T-cell (primary cell): Measurements from ENCODE around the gene ACP4. TPM values are rescaled to one million over a fixed set of nuclear protein-coding genes. Genes with fewer than 3 reads are reported as not detected.

ENCODE experiments used
- ATAC-seq, 4 experiments: fragments of 200-7000 bp in 3 of 4; fragments of 150-1000 bp in 1 of 4; cut with Tn5 transposase; replicated peaks in 1 of 4; 1 replicate in 3 of 4; 2 replicates in 1 of 4; pipeline ENCODE4 v1.10.0; 2021; ENCODE audit warnings: moderate library complexity in 3 of 4, mild to moderate bottlenecking in 2 of 4, moderate number of reproducible peaks in 1 of 4
- CTCF ChIA-PET, 2 donors: fragments of 300-600 bp; sonication (Branson Sonifier 250); formaldehyde crosslinking; loops; one replicate each; lab custom pipeline; 2022; ENCODE audit warnings: antibody characterized with exemption in 2 of 2; lab: Charles Lee
- POLR2A ChIA-PET, 2 donors: fragments of 300-600 bp; sonication (Branson Sonifier 250); formaldehyde crosslinking; loops; one replicate each; lab custom pipeline; 2022; ENCODE audit warnings: antibody characterized with exemption in 2 of 2; lab: Charles Lee
- DNase-seq, 35 experiments: peaks; one replicate each; pipeline versions ENCODE4 v3.0.0 to v3.0.0-alpha.2; 2013 to 2023
- H3K27ac ChIP-seq: one replicate; pipeline ENCODE4 v1.5.1; 2013; ENCODE audit warnings: low read length
- H3K27me3 ChIP-seq, 2 experiments: replicated peaks in 1 of 2; 1 replicate in 1 of 2; 2 replicates in 1 of 2; pipeline versions ENCODE4 v1.6.1 to v1.7.0; 2013; ENCODE audit warnings: low read length in 1 of 2, mixed read lengths in 1 of 2; ENCODE audit not compliant: control insufficient read depth in 2 of 2, insufficient read depth in 2 of 2; ENCODE audit errors: extremely low read depth in 1 of 2
- H3K36me3 ChIP-seq, 2 donors: 1 replicate in 1 of 2; 2 replicates in 1 of 2; pipeline versions ENCODE4 v1.6.1 to v1.7.0; 2013; ENCODE audit warnings: low read length in 1 of 2; ENCODE audit not compliant: control insufficient read depth in 2 of 2, insufficient read depth in 1 of 2; ENCODE audit errors: extremely low read depth in 1 of 2
- H3K4me1 ChIP-seq, 2 experiments: 1 replicate in 1 of 2; 2 replicates in 1 of 2; pipeline versions ENCODE4 v1.6.1 to v1.7.0; 2013; ENCODE audit warnings: low read length in 2 of 2, mixed read lengths in 1 of 2; ENCODE audit not compliant: insufficient read depth in 2 of 2, control insufficient read depth in 1 of 2; ENCODE audit errors: extremely low read depth in 1 of 2
- H3K4me3 ChIP-seq, 2 donors: 1 replicate in 1 of 2; 2 replicates in 1 of 2; pipeline versions ENCODE4 v1.5.1 to v1.7.0; 2013; ENCODE audit warnings: mild to moderate bottlenecking in 2 of 2, low read length in 1 of 2, moderate library complexity in 1 of 2; ENCODE audit not compliant: control insufficient read depth in 1 of 2; ENCODE audit errors: extremely low read depth in 1 of 2
- H3K9me3 ChIP-seq: 2 replicates; pipeline ENCODE4 v1.7.0; 2013
- H3K27ac Mint-ChIP-seq, 2 donors: one replicate each; pipeline ENCODE4 v1.8.0; 2020 to 2021; ENCODE audit warnings: mild to moderate bottlenecking in 2 of 2, mixed read lengths in 2 of 2
- H3K27me3 Mint-ChIP-seq, 2 donors: one replicate each; pipeline ENCODE4 v1.8.0; 2021 to 2022; ENCODE audit warnings: mixed read lengths in 2 of 2
- H3K36me3 Mint-ChIP-seq: one replicate; pipeline ENCODE4 v1.8.0; 2021; ENCODE audit warnings: mixed read lengths
- H3K4me1 Mint-ChIP-seq, 3 donors: one replicate each; pipeline ENCODE4 v1.8.0; 2020 to 2022; ENCODE audit warnings: mixed read lengths in 3 of 3, mild to moderate bottlenecking in 1 of 3
- H3K4me3 Mint-ChIP-seq, 3 donors: one replicate each; pipeline ENCODE4 v1.8.0; 2020 to 2022; ENCODE audit warnings: mild to moderate bottlenecking in 3 of 3, mixed read lengths in 3 of 3, moderate library complexity in 3 of 3
- H3K9me3 Mint-ChIP-seq, 3 donors: one replicate each; pipeline ENCODE4 v1.8.0; 2020 to 2022; ENCODE audit warnings: mixed read lengths in 3 of 3
- WGBS: methylation state at CpG from one replicate; pipeline ENCODE4 v1.1.5; 2013; ENCODE audit warnings: missing lambda C conversion rate; ENCODE audit not compliant: insufficient coverage; 5-methylcytosine and 5-hydroxymethylcytosine counted together
- total RNA-seq, 35 experiments: library from RNA in 6 of 35; stranded (reverse) in 6 of 35; fragments of 120-200 nt in 1 of 35; gene quantifications; one replicate each; pipeline versions ENCODE4 v1.2.1 to v1.2.4 and lab custom pipeline; 2013 to 2026

The ACP4 gene
- total RNA-seq, 5 donors from 2014 or later (not counting 1 experiment from before 2014, with no cell fraction given) = not detected

DNA sequence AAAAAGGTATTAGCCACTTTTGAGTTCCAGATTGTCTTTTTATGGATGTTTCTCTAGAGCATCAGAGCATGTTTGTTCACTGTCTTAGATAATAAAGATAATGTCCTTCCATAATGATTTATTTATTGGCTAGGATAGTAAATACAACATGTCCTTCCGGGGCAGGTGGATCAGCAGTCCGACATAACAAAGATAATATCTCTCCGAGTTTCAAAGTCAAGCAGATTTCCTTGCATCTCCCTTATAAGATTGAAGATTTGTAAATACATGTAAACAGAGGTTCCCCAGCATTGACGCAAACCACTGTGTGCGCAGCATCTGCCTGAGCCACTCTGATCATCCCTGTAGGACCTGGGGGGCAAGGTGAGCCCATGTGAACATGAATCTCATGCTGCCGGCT lies 51.9 kb downstream of the ACP4 start:
- Histone ChIP-seq H3K4me3 (no peak overlapping the region), H3K4me1 (no peaks in the 10 kb centered on the region), H3K9me3 (no peaks in the 10 kb centered on the region), H3K36me3 (no peaks in the 10 kb centered on the region), H3K27ac (no peak overlapping the region), H3K27me3 (peaks cover 4 to 31% of the 10 kb centered on the region in 2 experiments)
- ChIA-PET CTCF (no interaction called here), POLR2A (no interaction called here)
- Mint-ChIP-seq H3K4me1 (peaks cover 0 to 2% (median 0%) of the 10 kb centered on the region in 3 donors), H3K9me3 (peaks cover 11 to 29% (median 14%) of the 10 kb centered on the region in 3 donors), H3K27ac (no peak overlapping the region), H3K36me3 (no peaks in the 10 kb centered on the region), H3K4me3 (no peak overlapping the region), H3K27me3 (peaks cover 23 to 29% of the 10 kb centered on the region in 2 donors)
- 71% methylated on average over 1 of the region's 6 CpGs for WGBS
- DNase-seq = no peak
- ATAC-seq = no peak

DNA sequence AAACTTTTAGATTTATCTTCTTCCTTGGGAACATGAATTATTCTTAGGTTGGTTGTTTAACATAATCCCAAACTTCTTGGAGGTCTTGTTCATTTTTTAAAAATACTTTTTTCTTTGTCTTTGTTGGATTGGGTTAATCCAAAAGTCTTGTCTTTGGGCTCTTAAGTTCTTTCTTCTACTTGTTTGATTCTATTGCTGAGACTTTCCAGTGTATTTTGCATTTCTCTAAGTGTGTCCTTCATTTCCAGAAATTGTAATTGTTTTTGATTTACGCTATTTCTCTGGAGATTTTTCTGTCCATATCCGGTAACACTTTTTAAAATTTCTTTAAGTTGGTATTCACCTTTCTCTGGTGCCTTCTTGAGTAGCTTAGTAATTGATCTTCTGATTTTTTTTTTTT lies 53.0 kb downstream of the ACP4 start:
- Histone ChIP-seq H3K9me3 (no peaks in the 10 kb centered on the region), H3K27ac (no peak overlapping the region), H3K4me3 (no peak overlapping the region), H3K4me1 (no peaks in the 10 kb centered on the region), H3K27me3 (peaks cover 4 to 24% of the 10 kb centered on the region in 2 experiments), H3K36me3 (no peaks in the 10 kb centered on the region)
- no CpG with 5 or more reads among the region's 2 CpGs for WGBS
- ChIA-PET CTCF (no interaction called here), POLR2A (no interaction called here)
- Mint-ChIP-seq H3K9me3 (peaks cover 11 to 29% (median 14%) of the 10 kb centered on the region in 3 donors), H3K4me1 (peaks cover 0 to under 1% (median 0%) of the 10 kb centered on the region in 3 donors), H3K4me3 (no peak overlapping the region), H3K36me3 (no peaks in the 10 kb centered on the region), H3K27ac (no peak overlapping the region), H3K27me3 (peaks cover 17 to 21% of the 10 kb centered on the region in 2 donors)
- no peak for DNase-seq
- ATAC-seq = no peak

DNA sequence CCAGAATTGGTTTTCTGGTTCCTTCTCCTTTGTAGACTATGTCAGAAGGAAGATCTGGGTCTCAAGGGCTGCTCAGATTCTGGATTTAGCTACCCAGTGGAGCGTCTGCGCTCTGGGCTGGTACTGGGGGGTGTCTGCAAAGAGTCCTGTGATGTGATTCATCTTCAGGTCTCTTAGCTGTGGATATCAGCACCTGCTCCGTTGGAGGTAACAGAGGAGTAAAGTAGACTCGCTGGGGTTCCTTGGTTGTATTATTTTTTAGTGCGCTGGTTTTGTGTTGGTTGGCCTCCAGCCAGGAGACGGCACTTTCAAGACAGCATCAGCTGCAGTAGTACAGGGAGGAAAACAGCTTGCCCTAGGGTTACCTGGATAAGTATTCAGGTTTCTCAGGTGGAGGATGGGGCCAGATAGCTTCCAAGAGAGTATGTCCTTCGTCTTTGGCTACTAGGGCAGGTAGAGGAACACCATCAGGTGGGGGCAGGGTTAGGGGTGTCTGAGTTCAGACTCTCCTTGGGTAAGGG lies 53.5 kb downstream of the ACP4 start:
- Histone ChIP-seq H3K9me3 (no peaks in the 10 kb centered on the region), H3K27me3 (peaks cover 4 to 21% of the 10 kb centered on the region in 2 experiments), H3K4me3 (no peak overlapping the region), H3K27ac (no peak overlapping the region), H3K4me1 (no peaks in the 10 kb centered on the region), H3K36me3 (no peaks in the 10 kb centered on the region)
- POLR2A ChIA-PET = no interaction called here
- WGBS = 62% methylated on average over 4 of the region's 7 CpGs
- peaks cover 11 to 29% (median 14%) of the 10 kb centered on the region in 3 donors for H3K9me3 Mint-ChIP-seq
- peaks cover 19 to 20% of the 10 kb centered on the region in 2 donors for H3K27me3 Mint-ChIP-seq
- H3K4me3 Mint-ChIP-seq = no peak overlapping the region
- H3K36me3 Mint-ChIP-seq = no peaks in the 10 kb centered on the region
- CTCF ChIA-PET = no interaction called here
- no peaks in the 10 kb centered on the region for H3K4me1 Mint-ChIP-seq
- no peak overlapping the region for H3K27ac Mint-ChIP-seq
- DNase-seq = no peak
- ATAC-seq = no peak

DNA sequence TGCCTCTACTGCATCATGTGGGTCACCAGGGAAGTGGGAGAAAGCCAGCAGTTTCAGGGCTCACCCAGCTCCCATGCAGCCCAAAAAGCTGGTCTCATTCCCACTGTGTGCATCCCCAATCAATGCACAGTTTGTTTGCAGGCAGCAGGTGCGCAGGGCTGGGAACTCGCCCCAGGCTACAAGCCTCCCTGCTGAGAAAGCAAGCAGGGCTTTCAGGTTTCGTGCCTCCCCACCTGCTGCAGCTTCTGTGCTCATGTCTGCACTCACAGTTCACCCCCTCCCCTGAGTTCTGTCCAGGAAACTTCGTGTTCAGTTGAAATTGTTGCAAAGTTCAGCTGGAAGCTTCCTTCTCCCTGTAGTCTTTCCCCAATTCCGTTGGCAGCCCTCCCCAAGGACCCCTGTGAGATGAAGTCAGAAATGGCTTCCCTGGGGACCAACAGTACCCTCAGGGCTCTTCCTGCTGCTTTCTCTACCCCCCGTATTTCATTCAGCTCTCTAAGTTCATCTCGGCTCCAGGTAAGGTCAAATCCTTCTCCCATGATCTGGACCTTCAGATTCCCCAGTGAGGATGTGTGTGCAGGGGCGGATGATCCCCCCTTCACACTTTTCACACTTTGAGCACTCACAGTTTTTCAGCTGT lies 54.2 kb downstream of the ACP4 start:
- Histone ChIP-seq H3K9me3 (no peaks in the 10 kb centered on the region), H3K4me1 (no peaks in the 10 kb centered on the region), H3K27ac (no peak overlapping the region), H3K27me3 (peaks cover 4 to 16% of the 10 kb centered on the region in 2 experiments), H3K36me3 (no peaks in the 10 kb centered on the region), H3K4me3 (no peak overlapping the region)
- ChIA-PET POLR2A (interaction anchor here in 1 of 2 donors (0.6 kb wide), 1 partner anchor 120 kb away, joined by 3 read pairs; no protein-coding TSS in a partner anchor), CTCF (no interaction called here)
- H3K9me3 Mint-ChIP-seq = peaks cover 11 to 29% (median 14%) of the 10 kb centered on the region in 3 donors
- WGBS = 49% methylated on average over 4 of the region's 8 CpGs
- DNase-seq (no peak), ATAC-seq (no peak)
- H3K36me3 Mint-ChIP-seq = no peaks in the 10 kb centered on the region
- no peaks in the 10 kb centered on the region for H3K4me1 Mint-ChIP-seq
- no peak overlapping the region for H3K27ac Mint-ChIP-seq
- H3K27me3 Mint-ChIP-seq = peaks cover 19 to 22% of the 10 kb centered on the region in 2 donors
- no peak overlapping the region for H3K4me3 Mint-ChIP-seq

Other genes with a start within 250 kb of the ACP4 start
- gene LRRC4B, start 222.0 kb upstream of the ACP4 start, total RNA-seq = not detected
- under 1 TPM in 3 of 5 donors, not detected in 2; 0.41 to 0.68 (median 0.57) TPM for gene SYT3, start 150.5 kb upstream of the ACP4 start, total RNA-seq
- gene C19orf81, start 141.0 kb upstream of the ACP4 start, total RNA-seq = 1 to 10 TPM in 1 of 5 donors, not detected in 4; 1.5 TPM
- gene SHANK1, start 70.6 kb upstream of the ACP4 start, total RNA-seq = 1 to 10 TPM in 2 of 5 donors, under 1 TPM in 3; 0.06 to 3.3 (median 0.36) TPM
- gene CLEC11A, start 67.1 kb upstream of the ACP4 start, total RNA-seq = 1 to 10 TPM; 1.4 to 5.0 (median 3.7) TPM
- not detected for gene GPR32, start 20.0 kb upstream of the ACP4 start, total RNA-seq
- under 1 TPM in 3 of 5 donors, not detected in 2; 0.59 to 0.96 (median 0.60) TPM for gene KLK1, start 33.4 kb downstream of the ACP4 start, total RNA-seq
- not detected for gene KLK15, start 43.2 kb downstream of the ACP4 start, total RNA-seq
- not detected for gene KLK3, start 64.5 kb downstream of the ACP4 start, total RNA-seq
- not detected for gene KLK2, start 83.0 kb downstream of the ACP4 start, total RNA-seq
- gene KLK4, start 121.0 kb downstream of the ACP4 start, total RNA-seq = not detected
- not detected for gene KLK5, start 162.6 kb downstream of the ACP4 start, total RNA-seq
- gene KLK6, start 179.2 kb downstream of the ACP4 start, total RNA-seq = not detected
- gene KLK7, start 193.5 kb downstream of the ACP4 start, total RNA-seq = not detected
- gene KLK8, start 211.2 kb downstream of the ACP4 start, total RNA-seq = not detected
- not detected for gene KLK10, start 229.3 kb downstream of the ACP4 start, total RNA-seq
- gene KLK11, start 236.2 kb downstream of the ACP4 start, total RNA-seq = not detected
- gene KLK12, start 244.6 kb downstream of the ACP4 start, total RNA-seq = not detected